GM20000 (cell line): ENCODE results near the gene DHX34.

Experiments used
- DNase-seq: peaks from one replicate; pipeline ENCODE4 v3.0.0; 2012; ENCODE audit warnings: low spot score
- TF ChIP-seq, protein P1 (sequence below): IDR thresholded peaks from 2 replicates; pipeline ENCODE4 v1.5.1; 2012; ENCODE audit warnings: mild to moderate bottlenecking, control low read depth; ENCODE audit errors: extremely low read depth, missing control alignments

DHX34 gene

DNA sequence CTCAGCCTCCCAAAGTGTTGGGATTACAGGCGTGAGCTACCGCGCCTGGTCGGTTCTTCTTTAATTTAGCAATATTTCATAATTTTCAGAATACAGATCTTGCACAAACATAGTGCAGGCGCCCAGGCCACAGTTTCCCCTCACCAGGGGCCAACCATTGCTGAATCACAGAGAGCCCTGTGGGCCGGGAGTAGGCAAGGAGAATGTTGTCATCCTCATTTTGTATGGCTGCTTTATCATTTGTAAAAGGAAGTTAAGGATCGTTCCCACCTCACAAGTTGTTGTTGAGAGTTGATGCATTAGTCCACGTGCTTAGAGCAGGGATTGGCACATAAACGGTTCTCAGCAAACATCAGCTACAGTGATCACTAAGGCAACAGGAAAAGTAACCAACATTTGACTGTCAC lies 40.0 kb downstream of the DHX34 start:
- no peak for DNase-seq
- TF ChIP-seq, protein P1, sequence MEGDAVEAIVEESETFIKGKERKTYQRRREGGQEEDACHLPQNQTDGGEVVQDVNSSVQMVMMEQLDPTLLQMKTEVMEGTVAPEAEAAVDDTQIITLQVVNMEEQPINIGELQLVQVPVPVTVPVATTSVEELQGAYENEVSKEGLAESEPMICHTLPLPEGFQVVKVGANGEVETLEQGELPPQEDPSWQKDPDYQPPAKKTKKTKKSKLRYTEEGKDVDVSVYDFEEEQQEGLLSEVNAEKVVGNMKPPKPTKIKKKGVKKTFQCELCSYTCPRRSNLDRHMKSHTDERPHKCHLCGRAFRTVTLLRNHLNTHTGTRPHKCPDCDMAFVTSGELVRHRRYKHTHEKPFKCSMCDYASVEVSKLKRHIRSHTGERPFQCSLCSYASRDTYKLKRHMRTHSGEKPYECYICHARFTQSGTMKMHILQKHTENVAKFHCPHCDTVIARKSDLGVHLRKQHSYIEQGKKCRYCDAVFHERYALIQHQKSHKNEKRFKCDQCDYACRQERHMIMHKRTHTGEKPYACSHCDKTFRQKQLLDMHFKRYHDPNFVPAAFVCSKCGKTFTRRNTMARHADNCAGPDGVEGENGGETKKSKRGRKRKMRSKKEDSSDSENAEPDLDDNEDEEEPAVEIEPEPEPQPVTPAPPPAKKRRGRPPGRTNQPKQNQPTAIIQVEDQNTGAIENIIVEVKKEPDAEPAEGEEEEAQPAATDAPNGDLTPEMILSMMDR = no peak

DNA sequence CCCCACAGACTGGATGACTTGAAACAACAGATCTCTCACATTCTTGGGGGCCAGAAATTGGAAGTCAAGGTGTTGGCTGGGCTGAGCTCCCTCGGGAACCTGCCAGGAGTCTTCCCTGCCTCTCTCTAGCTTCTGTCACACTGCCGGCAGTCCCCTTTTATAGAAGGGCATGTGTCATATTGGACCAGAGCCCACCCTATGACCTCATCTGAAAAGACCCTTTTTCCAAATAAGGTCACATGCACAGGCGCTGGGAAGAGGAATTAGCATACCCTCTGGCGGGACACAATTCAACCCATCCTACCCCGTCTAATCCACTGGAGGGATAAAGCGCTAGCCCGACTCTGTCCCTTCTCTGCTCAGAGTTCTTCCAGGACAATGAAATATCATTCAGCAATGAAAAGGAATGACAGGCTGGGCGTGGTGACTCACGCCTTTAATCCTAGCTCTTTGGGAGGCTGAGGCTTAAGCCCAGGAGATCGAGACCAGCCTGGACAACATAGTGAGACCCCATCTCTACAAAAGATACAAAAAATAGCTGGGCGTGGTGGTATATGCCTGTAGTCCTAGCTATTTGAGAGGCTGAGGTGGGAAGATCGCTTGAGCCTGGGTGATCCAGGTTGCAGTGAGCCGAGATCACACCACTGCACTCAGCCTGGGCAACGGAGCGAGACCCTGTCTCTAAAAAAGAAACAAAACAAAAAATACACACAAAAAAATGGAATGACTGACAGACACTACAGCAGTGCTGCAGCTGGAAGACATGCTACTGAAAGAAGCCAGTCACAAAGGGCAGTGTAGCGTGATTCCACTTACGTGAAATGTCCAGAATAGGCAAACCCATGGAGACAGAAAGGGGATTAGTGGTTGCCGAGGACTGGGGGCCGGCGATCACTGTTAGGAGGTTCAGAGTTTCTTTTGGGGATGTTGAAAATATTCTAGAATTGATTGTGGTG lies 41.7 kb downstream of the DHX34 start:
- no peak for DNase-seq
- TF ChIP-seq, protein P1 = no peak

DNA sequence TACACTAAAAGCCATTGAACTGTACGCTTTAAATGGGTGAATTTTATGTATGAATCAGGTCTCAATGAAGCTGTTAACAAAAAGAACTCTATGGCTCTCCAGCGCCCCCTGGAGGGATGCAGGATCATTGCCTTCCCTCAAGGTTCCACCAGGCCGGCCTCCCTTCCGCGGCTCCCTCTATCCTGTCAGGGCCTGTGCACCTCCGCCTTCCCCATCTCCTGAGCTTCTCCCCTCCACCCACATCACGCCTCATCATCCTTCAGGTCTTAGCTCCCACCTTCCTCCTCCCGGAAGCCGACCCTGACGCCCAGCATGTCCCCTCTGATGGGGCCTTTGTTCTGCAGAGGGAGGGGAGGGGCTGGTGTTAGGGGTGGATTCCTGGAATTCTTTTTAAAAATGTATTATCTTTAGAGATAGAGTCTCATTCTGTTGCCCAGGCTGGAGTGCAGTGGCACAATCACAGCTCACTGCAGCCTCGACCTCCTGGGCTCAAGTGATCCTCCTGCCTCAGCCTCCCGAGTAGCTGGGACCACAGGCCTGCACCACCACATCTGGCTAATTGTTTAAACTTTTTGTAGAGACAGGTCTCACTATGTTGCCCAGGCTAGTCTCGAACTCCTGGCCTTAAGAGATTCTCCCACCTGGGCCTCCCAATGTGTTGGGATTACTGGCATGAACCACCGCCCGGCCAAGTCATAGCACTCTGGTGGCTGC lies 42.6 kb downstream of the DHX34 start:
- peak; percentile 83 for DNase-seq
- TF ChIP-seq, protein P1 = peak; percentile 77

DNA sequence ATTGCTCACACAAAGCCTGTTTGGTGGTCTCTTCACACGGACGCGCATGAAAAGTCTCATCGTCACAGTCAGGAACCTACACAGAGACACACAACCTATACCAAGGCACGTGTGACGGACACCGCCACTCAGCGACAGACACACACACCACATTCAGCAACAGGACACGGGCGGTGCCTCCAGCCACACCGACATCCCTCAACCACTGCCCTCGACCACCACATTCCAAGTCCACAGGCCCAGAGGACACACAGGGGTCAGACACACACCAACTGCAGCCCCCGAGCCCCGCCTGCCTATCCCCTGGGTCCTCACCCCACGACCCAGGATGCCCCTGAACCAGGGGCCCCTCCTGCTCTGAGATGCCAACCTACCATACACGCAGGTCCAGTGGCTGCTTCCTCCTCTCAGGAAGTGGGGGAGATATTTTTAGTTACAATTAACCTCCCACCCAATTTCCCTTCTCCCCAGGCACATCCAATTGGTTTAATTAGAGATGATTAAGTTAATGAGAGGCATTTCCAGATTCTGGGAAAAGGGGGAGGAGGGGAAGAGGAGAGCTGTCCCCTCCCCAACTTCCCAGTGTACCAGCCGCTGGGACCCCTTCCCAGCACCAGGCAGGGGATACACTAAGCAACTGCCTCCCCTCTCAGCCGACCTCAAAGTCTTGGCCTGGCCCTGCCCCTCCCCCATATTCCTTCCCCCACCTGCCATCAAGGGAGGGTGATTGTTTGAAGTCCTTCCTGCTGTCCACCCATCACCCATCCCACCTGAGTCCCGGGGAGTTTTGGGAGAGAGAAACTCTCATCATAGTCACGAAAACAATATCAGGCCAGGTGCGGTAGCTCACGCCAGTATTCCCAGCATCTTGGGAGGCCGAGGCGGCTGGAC lies 49.8 kb downstream of the DHX34 start:
- DNase-seq = no peak
- TF ChIP-seq, protein P1 = no peak

DNA sequence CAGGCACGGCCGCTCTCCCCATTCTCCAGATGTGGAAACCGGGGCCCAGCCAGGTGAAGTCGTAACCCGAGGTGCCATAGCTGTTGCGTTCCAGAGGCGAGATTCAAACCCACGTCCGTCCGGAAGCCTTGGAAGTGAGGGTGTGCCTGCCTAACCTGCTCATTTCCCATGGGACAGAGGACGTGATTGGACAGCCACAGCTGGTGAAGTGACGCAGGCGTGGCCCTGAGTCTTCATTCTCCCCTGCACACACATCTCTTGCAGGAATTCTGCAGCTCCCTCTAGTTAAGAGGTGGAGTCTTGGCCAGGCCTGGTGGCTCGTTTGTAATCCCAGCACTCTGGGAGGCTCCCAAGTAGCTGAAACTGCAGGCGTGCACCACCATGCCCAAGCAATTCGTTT lies 53.4 kb downstream of the DHX34 start:
- TF ChIP-seq, protein P1 = no peak
- no peak for DNase-seq

DNA sequence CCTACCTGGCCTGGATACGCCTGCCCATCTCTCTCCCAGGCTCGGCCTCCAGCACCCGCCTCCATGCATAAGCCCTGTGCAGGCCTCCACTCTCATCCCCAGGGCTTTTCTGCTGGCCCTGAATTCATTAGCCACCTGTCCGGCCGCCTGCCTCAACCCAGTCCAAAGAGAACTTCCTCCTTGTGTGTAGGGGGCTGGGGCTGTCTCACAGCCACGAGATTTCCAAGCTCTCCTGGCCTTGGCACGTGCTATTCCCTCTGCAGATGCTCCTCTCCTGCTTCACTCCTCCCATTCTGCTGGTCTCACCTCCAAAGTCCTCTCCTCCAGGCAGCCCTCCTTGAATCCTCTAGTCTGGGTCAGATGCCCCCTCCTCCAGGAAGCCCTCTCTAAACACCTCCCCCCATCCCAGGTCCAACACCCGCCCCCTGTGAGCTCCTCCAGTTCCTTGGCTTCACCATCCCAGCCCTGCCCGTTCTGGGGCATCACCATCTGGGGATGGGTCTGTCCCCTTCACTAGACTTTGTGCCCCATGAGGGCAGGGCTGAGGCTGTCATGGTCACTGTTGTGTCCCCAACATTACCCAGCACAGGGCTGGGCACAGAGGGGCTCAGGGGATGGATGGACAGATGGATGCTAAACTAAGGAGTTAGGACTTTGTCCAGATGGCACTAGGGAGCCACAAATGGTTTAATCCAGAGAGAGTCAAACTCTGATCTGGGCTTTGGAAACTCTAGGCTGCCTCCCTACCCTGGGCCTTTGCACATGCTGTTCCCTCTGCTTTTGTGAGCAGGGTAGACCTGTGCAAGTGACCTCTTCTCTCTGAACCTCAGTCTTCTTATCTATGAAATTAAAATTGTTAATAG lies 55.5 kb downstream of the DHX34 start:
- DNase-seq = no peak
- TF ChIP-seq, protein P1 = no peak
